Measurements from ENCODE around the gene TMEM38A. TPM values are rescaled to one million over a fixed set of nuclear protein-coding genes. Genes with fewer than 3 reads are reported as not detected.
"Not testable (repeated sequence)": the region's sequence is repeated elsewhere in the genome, so short reads cannot be mapped to it uniquely, and the experiment has no call there.

Gene TMEM38A
- total RNA-seq, 2 experiments from 2014 or later, result 1.2 to 1.8 TPM

- H3K27me3 Mint-ChIP-seq, result no peaks in the 10 kb centered on the region
- H3K27ac Mint-ChIP-seq, result no peak overlapping the region
- CTCF ChIA-PET, result no interaction called here
- no peaks in the 10 kb centered on the region for H3K9me3 Mint-ChIP-seq
- ATAC-seq, result no peak
- TF ChIP-seq CTCF (IDR thresholded peaks at IDR 0.05), result no peak
- no peak overlapping the region for H3K4me3 Mint-ChIP-seq
- DNase-seq, result no peak
- intact Hi-C loops (cut with micrococcal nuclease), result no loop called here
- H3K36me3 Mint-ChIP-seq (ENCODE audit: low read depth), result peaks cover 48% of the 10 kb centered on the region
- POLR2A ChIA-PET, result interaction anchor here (0.6 kb wide), 1 partner anchor 407 kb away, joined by 4 read pairs; no protein-coding TSS in a partner anchor
- peaks cover 13% of the 10 kb centered on the region for H3K4me1 Mint-ChIP-seq (ENCODE audit: low read depth)
Observed at GRCh38 chr19:16645140-16645539, 15.8 kb upstream of the TMEM38A start.

- DNase-seq, result no peak
- intact Hi-C loops (cut with micrococcal nuclease), result no loop called here
Observed at GRCh38 chr19:16649734-16650133, 11.2 kb upstream of the TMEM38A start.

GRCh38 chr19:16650821-16651220 lies 10.1 kb upstream of the TMEM38A start:
- ATAC-seq (no peak), DNase-seq (no peak)
- H3K36me3 Mint-ChIP-seq (ENCODE audit: low read depth), result peaks cover 70% of the 10 kb centered on the region
- H3K4me1 Mint-ChIP-seq (ENCODE audit: low read depth), result peaks cover 12% of the 10 kb centered on the region
- H3K9me3 Mint-ChIP-seq, result no peaks in the 10 kb centered on the region
- ChIA-PET POLR2A (interaction anchor here (1.3 to 1.8 kb wide), 3 partner anchors 9 to 12 kb away, joined by 3 to 7 read pairs (median 5); partner anchors contain the start of gene SMIM7), CTCF (no interaction called here)
- no peak overlapping the region for H3K4me3 Mint-ChIP-seq
- intact Hi-C loops (cut with micrococcal nuclease), result no loop called here
- no peaks in the 10 kb centered on the region for H3K27me3 Mint-ChIP-seq
- H3K27ac Mint-ChIP-seq, result peak overlapping the region; percentile 12
- no peak for TF ChIP-seq CTCF (IDR thresholded peaks at IDR 0.05)

More at GRCh38 chr19:16649734-16650133, 11.2 kb upstream of the TMEM38A start:
- Mint-ChIP-seq H3K9me3 (no peaks in the 10 kb centered on the region), H3K4me1 (ENCODE audit: low read depth) (peaks cover 13% of the 10 kb centered on the region), H3K27me3 (no peaks in the 10 kb centered on the region), H3K36me3 (ENCODE audit: low read depth) (peaks cover 73% of the 10 kb centered on the region), H3K27ac (peak overlapping the region; percentile 70), H3K4me3 (no peak overlapping the region)
- ChIA-PET CTCF (interaction anchor here (0.9 kb wide), 1 partner anchor 68 kb away, joined by 3 read pairs; no protein-coding TSS in a partner anchor), POLR2A (interaction anchor here (0.8 to 1.3 kb wide), 2 partner anchors 10 to 11 kb away, joined by 4 to 5 read pairs; no protein-coding TSS in a partner anchor)
- ATAC-seq, result no peak
- no peak for TF ChIP-seq CTCF (IDR thresholded peaks at IDR 0.05)

GRCh38 chr19:16651421-16652188 lies 9.3 kb upstream of the TMEM38A start:
- H3K4me3 Mint-ChIP-seq; intact Hi-C loops (cut with micrococcal nuclease); H3K9me3 Mint-ChIP-seq; ATAC-seq; H3K27me3 Mint-ChIP-seq; DNase-seq; H3K27ac Mint-ChIP-seq; CTCF ChIA-PET: not testable (repeated sequence)
- POLR2A ChIA-PET, result interaction anchor here (1.6 to 1.8 kb wide), 2 partner anchors 9 to 13 kb away, joined by 3 to 7 read pairs; partner anchors contain the start of gene SMIM7
- Mint-ChIP-seq H3K4me1 (ENCODE audit: low read depth) (peaks cover 15% of the 10 kb centered on the region), H3K36me3 (ENCODE audit: low read depth) (peaks cover 72% of the 10 kb centered on the region)

GRCh38 chr19:16652854-16653253 lies 8.1 kb upstream of the TMEM38A start:
- no peak for ATAC-seq
- H3K4me3 Mint-ChIP-seq, result no peak overlapping the region
- ChIA-PET POLR2A (no interaction called here), CTCF (no interaction called here)
- DNase-seq, result no peak
- H3K36me3 Mint-ChIP-seq (ENCODE audit: low read depth), result peaks cover 70% of the 10 kb centered on the region
- no peaks in the 10 kb centered on the region for H3K9me3 Mint-ChIP-seq
- no peaks in the 10 kb centered on the region for H3K27me3 Mint-ChIP-seq
- H3K27ac Mint-ChIP-seq, result no peak overlapping the region
- peaks cover 22% of the 10 kb centered on the region for H3K4me1 Mint-ChIP-seq (ENCODE audit: low read depth)
- TF ChIP-seq CTCF (IDR thresholded peaks at IDR 0.05), result no peak
- intact Hi-C loops (cut with micrococcal nuclease), result no loop called here
